PFSK-1 (cell line): ENCODE results near the gene LILRA1.

ENCODE experiments used
- POLR2AphosphoS5 ChIP-seq: IDR thresholded peaks from 2 replicates; pipeline ENCODE4 v1.6.1; 2012; ENCODE audit warnings: low read depth, mild to moderate bottlenecking, control low read depth, low read length, moderate library complexity
- REST ChIP-seq, 2 experiments: IDR thresholded peaks; 2 replicates each; pipeline versions ENCODE4 v1.6.1 to v1.8.0; 2011 to 2012; ENCODE audit warnings: low read depth in 2 of 2, low read length in 2 of 2, control low read depth in 1 of 2, inconsistent platforms in 1 of 2, mild to moderate bottlenecking in 1 of 2, moderate library complexity in 1 of 2; ENCODE audit not compliant: insufficient read depth in 1 of 2
- SIN3A ChIP-seq: IDR thresholded peaks from 2 replicates; pipeline ENCODE4 v1.6.1; 2012; ENCODE audit warnings: mild to moderate bottlenecking, low read length, moderate library complexity, borderline replicate concordance; ENCODE audit not compliant: insufficient read depth
- TAF1 ChIP-seq: IDR thresholded peaks from 2 replicates; pipeline ENCODE4 v1.6.1; 2012; ENCODE audit warnings: low read length, control low read depth, borderline replicate concordance; ENCODE audit not compliant: insufficient read depth

GRCh38 chr19:54556194-54556593 is 37.2 kb upstream of the LILRA1 start:
- TF ChIP-seq TAF1 (no peak), SIN3A (no peak), POLR2AphosphoS5 (no peak), REST (IDR thresholded peaks at IDR 0.05; ENCODE audit: insufficient read depth in 1 of 2, low read depth in 2 of 2, low read length in 2 of 2) (no peak)
